ENCODE measurements around the gene DBF4.
"Not testable (repeated sequence)": the region's sequence is repeated elsewhere in the genome, so short reads cannot be mapped to it uniquely, and the experiment has no call there.

Gene DBF4

GRCh38 chr7:87853237-87853864, 22.9 kb upstream of the DBF4 start:
- no peak overlapping the region for H3K27ac ChIP-seq
- no peak for TF ChIP-seq CTCF (conservative IDR thresholded peaks at IDR 0.05)

GRCh38 chr7:87858417-87859100, 17.7 kb upstream of the DBF4 start:
- no peak for TF ChIP-seq CTCF (conservative IDR thresholded peaks at IDR 0.05)
- no peak overlapping the region for H3K27ac ChIP-seq

GRCh38 chr7:87866089-87866488, 10.2 kb upstream of the DBF4 start:
- no peak overlapping the region for H3K27ac ChIP-seq
- TF ChIP-seq CTCF (conservative IDR thresholded peaks at IDR 0.05) = no peak

- H3K27ac ChIP-seq = not testable (repeated sequence)
Measured at GRCh38 chr7:87866533-87866932, 9.8 kb upstream of the DBF4 start.

GRCh38 chr7:87870471-87870870, 5.8 kb upstream of the DBF4 start:
- TF ChIP-seq CTCF (conservative IDR thresholded peaks at IDR 0.05) = no peak
- no peak overlapping the region for H3K27ac ChIP-seq

- H3K27ac ChIP-seq = no peak overlapping the region
- no peak for TF ChIP-seq CTCF (conservative IDR thresholded peaks at IDR 0.05)
Measured at GRCh38 chr7:87872346-87872745, 3.9 kb upstream of the DBF4 start.

GRCh38 chr7:87873328-87873727, 3.0 kb upstream of the DBF4 start:
- not testable (repeated sequence) for H3K27ac ChIP-seq

GRCh38 chr7:87874066-87874465, 2.2 kb upstream of the DBF4 start:
- peak overlapping the region; percentile 97 for H3K27ac ChIP-seq
- TF ChIP-seq CTCF (conservative IDR thresholded peaks at IDR 0.05) = no peak

All from VCaP (cell line).